ENCODE data around the gene EVI5.

The EVI5 gene

GRCh38 chr1:92486251-92487077, 298.4 kb downstream of the EVI5 start, which contains the start of gene GFI1:
GFI1 (minus strand) TSS chr1:92486925; CDS start chr1:92483487, 3,438 bp downstream.
- peak within 1 kb of the TSS; percentile 84 for H3K4me3 ChIP-seq (ENCODE audit: low read depth, low read length)
- no peak for TF ChIP-seq CTCF (IDR thresholded peaks at IDR 0.05; ENCODE audit: borderline replicate concordance, insufficient read depth, low read depth, low read length)

- TF ChIP-seq CTCF (IDR thresholded peaks at IDR 0.05; ENCODE audit: borderline replicate concordance, insufficient read depth, low read depth, low read length), result peak; percentile 70
- peak overlapping the region; percentile 84 for H3K4me3 ChIP-seq (ENCODE audit: low read depth, low read length)
These were observed 299.3 kb downstream of the EVI5 start for GRCh38 chr1:92485381-92486250.

GRCh38 chr1:92484472-92485380, 300.2 kb downstream of the EVI5 start:
- H3K4me3 ChIP-seq (ENCODE audit: low read depth, low read length), result peak overlapping the region; percentile 84
- peak; percentile 27; the same call in 1 of the 2 replicates for TF ChIP-seq CTCF (IDR thresholded peaks at IDR 0.05; ENCODE audit: borderline replicate concordance, insufficient read depth, low read depth, low read length)

- no peak for TF ChIP-seq CTCF (IDR thresholded peaks at IDR 0.05; ENCODE audit: borderline replicate concordance, insufficient read depth, low read depth, low read length)
- peak overlapping the region; percentile 84 for H3K4me3 ChIP-seq (ENCODE audit: low read depth, low read length)
These were observed 301.1 kb downstream of the EVI5 start for GRCh38 chr1:92483610-92484471.

- TF ChIP-seq CTCF (IDR thresholded peaks at IDR 0.05; ENCODE audit: borderline replicate concordance, insufficient read depth, low read depth, low read length), result no peak
- peak overlapping the region; percentile 84 for H3K4me3 ChIP-seq (ENCODE audit: low read depth, low read length)
These were observed 302.0 kb downstream of the EVI5 start for GRCh38 chr1:92482665-92483609.
